ENCODE data around the gene NFKB1.

NFKB1 gene

GRCh38 chr4:102629673-102630072 lies 128.5 kb downstream of the NFKB1 start:
- Histone ChIP-seq H3K36me3 (ENCODE audit: control insufficient read depth in 2 of 2, insufficient read depth in 2 of 2, low read length in 2 of 2) (peaks cover 12 to 13% of the 10 kb centered on the region in 2 donors), H3K4me3 (ENCODE audit: low read length in 2 of 2) (no peak overlapping the region), H3K9me3 (ENCODE audit: control insufficient read depth in 2 of 2, low read length in 2 of 2) (no peaks in the 10 kb centered on the region), H3K27me3 (ENCODE audit: control insufficient read depth in 2 of 2, insufficient read depth in 2 of 2, low read length in 2 of 2) (no peaks in the 10 kb centered on the region), H3K4me1 (ENCODE audit: control insufficient read depth in 2 of 2, insufficient read depth in 2 of 2, low read length in 2 of 2) (no peaks in the 10 kb centered on the region), H3K9ac (ENCODE audit: low read depth in 1 of 2, low read length in 2 of 2) (no peak overlapping the region), H3K27ac (ENCODE audit: low read depth in 2 of 2, low read length in 2 of 2) (no peak overlapping the region)

GRCh38 chr4:102631616-102632015 lies 130.5 kb downstream of the NFKB1 start:
- Histone ChIP-seq H3K36me3 (ENCODE audit: control insufficient read depth in 2 of 2, insufficient read depth in 2 of 2, low read length in 2 of 2) (peaks cover 12 to 21% of the 10 kb centered on the region in 2 donors), H3K9ac (ENCODE audit: low read depth in 1 of 2, low read length in 2 of 2) (no peak overlapping the region), H3K27me3 (ENCODE audit: control insufficient read depth in 2 of 2, insufficient read depth in 2 of 2, low read length in 2 of 2) (no peaks in the 10 kb centered on the region), H3K27ac (ENCODE audit: low read depth in 2 of 2, low read length in 2 of 2) (no peak overlapping the region), H3K4me3 (ENCODE audit: low read length in 2 of 2) (no peak overlapping the region), H3K4me1 (ENCODE audit: control insufficient read depth in 2 of 2, insufficient read depth in 2 of 2, low read length in 2 of 2) (no peaks in the 10 kb centered on the region), H3K9me3 (ENCODE audit: control insufficient read depth in 2 of 2, low read length in 2 of 2) (no peaks in the 10 kb centered on the region)

GRCh38 chr4:102632241-102633065 lies 131.3 kb downstream of the NFKB1 start:
- no peak overlapping the region for H3K27ac ChIP-seq (ENCODE audit: low read depth in 2 of 2, low read length in 2 of 2)
- no peaks in the 10 kb centered on the region for H3K9me3 ChIP-seq (ENCODE audit: control insufficient read depth in 2 of 2, low read length in 2 of 2)

GRCh38 chr4:102633100-102633499 lies 131.9 kb downstream of the NFKB1 start:
- H3K36me3 ChIP-seq (ENCODE audit: control insufficient read depth in 2 of 2, insufficient read depth in 2 of 2, low read length in 2 of 2), result peaks cover 12 to 24% of the 10 kb centered on the region in 2 donors
- H3K4me3 ChIP-seq (ENCODE audit: low read length in 2 of 2), result no peak overlapping the region
- H3K27me3 ChIP-seq (ENCODE audit: control insufficient read depth in 2 of 2, insufficient read depth in 2 of 2, low read length in 2 of 2), result no peaks in the 10 kb centered on the region
- H3K9ac ChIP-seq (ENCODE audit: low read depth in 1 of 2, low read length in 2 of 2), result no peak overlapping the region
- H3K9me3 ChIP-seq (ENCODE audit: control insufficient read depth in 2 of 2, low read length in 2 of 2), result no peaks in the 10 kb centered on the region
- no peak overlapping the region for H3K27ac ChIP-seq (ENCODE audit: low read depth in 2 of 2, low read length in 2 of 2)
- H3K4me1 ChIP-seq (ENCODE audit: control insufficient read depth in 2 of 2, insufficient read depth in 2 of 2, low read length in 2 of 2), result no peaks in the 10 kb centered on the region

More at GRCh38 chr4:102632241-102633065, 131.3 kb downstream of the NFKB1 start:
- Histone ChIP-seq H3K4me3 (ENCODE audit: low read length in 2 of 2) (no peak overlapping the region), H3K9ac (ENCODE audit: low read depth in 1 of 2, low read length in 2 of 2) (no peak overlapping the region), H3K36me3 (ENCODE audit: control insufficient read depth in 2 of 2, insufficient read depth in 2 of 2, low read length in 2 of 2) (peaks cover 12 to 21% of the 10 kb centered on the region in 2 donors), H3K4me1 (ENCODE audit: control insufficient read depth in 2 of 2, insufficient read depth in 2 of 2, low read length in 2 of 2) (no peaks in the 10 kb centered on the region), H3K27me3 (ENCODE audit: control insufficient read depth in 2 of 2, insufficient read depth in 2 of 2, low read length in 2 of 2) (no peaks in the 10 kb centered on the region)

DNA sequence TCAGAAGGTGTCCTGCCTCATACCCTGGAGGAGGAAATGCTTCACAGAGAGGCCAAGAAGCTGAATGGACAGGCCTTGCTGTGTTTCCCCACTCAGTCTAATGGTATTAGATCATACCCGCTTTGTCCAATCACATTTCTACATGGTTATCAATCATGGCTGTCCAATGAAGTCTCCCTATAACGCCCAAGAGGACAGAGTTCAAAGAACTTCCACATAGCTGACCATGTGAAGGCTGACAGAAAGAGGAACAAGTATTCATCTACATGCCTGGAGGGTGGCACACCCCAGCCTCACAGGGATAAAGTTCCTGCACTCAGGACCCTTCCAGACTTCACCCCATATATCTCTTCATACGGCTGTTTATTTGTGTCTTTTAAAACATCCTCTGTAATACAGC lies 136.2 kb downstream of the NFKB1 start:
- H3K4me1 ChIP-seq (ENCODE audit: control insufficient read depth in 2 of 2, insufficient read depth in 2 of 2, low read length in 2 of 2), result no peaks in the 10 kb centered on the region
- H3K9me3 ChIP-seq (ENCODE audit: control insufficient read depth in 2 of 2, low read length in 2 of 2), result no peaks in the 10 kb centered on the region
- H3K27ac ChIP-seq (ENCODE audit: low read depth in 2 of 2, low read length in 2 of 2), result no peak overlapping the region
- no peaks in the 10 kb centered on the region for H3K27me3 ChIP-seq (ENCODE audit: control insufficient read depth in 2 of 2, insufficient read depth in 2 of 2, low read length in 2 of 2)
- no peak overlapping the region for H3K9ac ChIP-seq (ENCODE audit: low read depth in 1 of 2, low read length in 2 of 2)
- H3K36me3 ChIP-seq (ENCODE audit: control insufficient read depth in 2 of 2, insufficient read depth in 2 of 2, low read length in 2 of 2), result peaks cover 11 to 30% of the 10 kb centered on the region in 2 donors
- H3K4me3 ChIP-seq (ENCODE audit: low read length in 2 of 2), result no peak overlapping the region

DNA sequence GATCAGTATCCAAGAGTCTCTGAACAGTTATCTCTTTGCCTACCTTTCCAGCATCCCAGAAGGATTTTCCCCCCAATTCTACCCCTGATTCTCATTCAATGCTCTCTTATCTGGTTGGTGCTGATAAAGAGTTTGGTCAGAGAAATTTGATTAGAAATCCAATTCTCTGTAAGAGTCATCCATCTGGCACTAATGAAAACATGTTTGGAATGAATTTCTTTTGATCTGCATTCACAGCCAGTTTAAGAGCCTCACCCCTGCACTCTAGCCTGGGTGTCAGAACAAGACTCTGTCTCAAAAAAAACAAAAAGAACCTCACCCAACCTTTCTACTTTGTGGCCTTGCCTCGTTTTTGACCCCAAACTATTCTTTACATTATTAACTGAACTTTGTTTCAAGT lies 137.5 kb downstream of the NFKB1 start:
- Histone ChIP-seq H3K9ac (ENCODE audit: low read depth in 1 of 2, low read length in 2 of 2) (no peak overlapping the region), H3K36me3 (ENCODE audit: control insufficient read depth in 2 of 2, insufficient read depth in 2 of 2, low read length in 2 of 2) (peaks cover 11 to 27% of the 10 kb centered on the region in 2 donors), H3K9me3 (ENCODE audit: control insufficient read depth in 2 of 2, low read length in 2 of 2) (no peaks in the 10 kb centered on the region), H3K27ac (ENCODE audit: low read depth in 2 of 2, low read length in 2 of 2) (no peak overlapping the region), H3K4me3 (ENCODE audit: low read length in 2 of 2) (no peak overlapping the region), H3K27me3 (ENCODE audit: control insufficient read depth in 2 of 2, insufficient read depth in 2 of 2, low read length in 2 of 2) (no peaks in the 10 kb centered on the region), H3K4me1 (ENCODE audit: control insufficient read depth in 2 of 2, insufficient read depth in 2 of 2, low read length in 2 of 2) (no peaks in the 10 kb centered on the region)

- Histone ChIP-seq H3K36me3 (ENCODE audit: control insufficient read depth in 2 of 2, insufficient read depth in 2 of 2, low read length in 2 of 2) (peaks cover 7 to 22% of the 10 kb centered on the region in 2 donors), H3K27ac (ENCODE audit: low read depth in 2 of 2, low read length in 2 of 2) (no peak overlapping the region), H3K9ac (ENCODE audit: low read depth in 1 of 2, low read length in 2 of 2) (no peak overlapping the region), H3K4me3 (ENCODE audit: low read length in 2 of 2) (no peak overlapping the region), H3K9me3 (ENCODE audit: control insufficient read depth in 2 of 2, low read length in 2 of 2) (no peaks in the 10 kb centered on the region), H3K27me3 (ENCODE audit: control insufficient read depth in 2 of 2, insufficient read depth in 2 of 2, low read length in 2 of 2) (no peaks in the 10 kb centered on the region), H3K4me1 (ENCODE audit: control insufficient read depth in 2 of 2, insufficient read depth in 2 of 2, low read length in 2 of 2) (no peaks in the 10 kb centered on the region)
These were observed 138.4 kb downstream of the NFKB1 start for GRCh38 chr4:102639598-102639997.

DNA sequence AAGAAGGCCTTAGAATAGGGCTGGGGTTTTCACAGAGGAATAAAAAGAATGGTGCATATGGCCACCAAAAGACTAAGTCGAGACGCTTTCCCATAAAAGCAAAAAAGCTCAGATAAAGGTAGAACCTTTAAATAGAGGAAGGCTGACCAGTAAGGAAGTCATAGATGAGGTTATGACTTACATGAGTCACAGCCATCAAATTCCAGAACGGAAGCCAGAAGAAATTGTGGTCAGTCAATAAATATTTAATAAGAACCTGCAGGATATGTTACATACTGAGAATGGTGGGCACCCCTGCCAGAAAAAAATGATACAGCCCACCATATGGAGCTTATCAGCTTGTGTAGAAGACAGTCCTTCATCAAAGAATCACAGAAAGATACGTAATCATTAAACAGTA lies 139.5 kb downstream of the NFKB1 start:
- Histone ChIP-seq H3K27me3 (ENCODE audit: control insufficient read depth in 2 of 2, insufficient read depth in 2 of 2, low read length in 2 of 2) (no peaks in the 10 kb centered on the region), H3K9ac (ENCODE audit: low read depth in 1 of 2, low read length in 2 of 2) (no peak overlapping the region), H3K9me3 (ENCODE audit: control insufficient read depth in 2 of 2, low read length in 2 of 2) (no peaks in the 10 kb centered on the region), H3K36me3 (ENCODE audit: control insufficient read depth in 2 of 2, insufficient read depth in 2 of 2, low read length in 2 of 2) (peaks cover 7 to 18% of the 10 kb centered on the region in 2 donors), H3K27ac (ENCODE audit: low read depth in 2 of 2, low read length in 2 of 2) (no peak overlapping the region), H3K4me3 (ENCODE audit: low read length in 2 of 2) (no peak overlapping the region), H3K4me1 (ENCODE audit: control insufficient read depth in 2 of 2, insufficient read depth in 2 of 2, low read length in 2 of 2) (no peaks in the 10 kb centered on the region)

- Histone ChIP-seq H3K9me3 (ENCODE audit: control insufficient read depth in 2 of 2, low read length in 2 of 2) (no peaks in the 10 kb centered on the region), H3K9ac (ENCODE audit: low read depth in 1 of 2, low read length in 2 of 2) (no peak overlapping the region), H3K4me1 (ENCODE audit: control insufficient read depth in 2 of 2, insufficient read depth in 2 of 2, low read length in 2 of 2) (no peaks in the 10 kb centered on the region), H3K27ac (ENCODE audit: low read depth in 2 of 2, low read length in 2 of 2) (no peak overlapping the region), H3K36me3 (ENCODE audit: control insufficient read depth in 2 of 2, insufficient read depth in 2 of 2, low read length in 2 of 2) (peaks cover 10 to 14% of the 10 kb centered on the region in 2 donors), H3K4me3 (ENCODE audit: low read length in 2 of 2) (no peak overlapping the region), H3K27me3 (ENCODE audit: control insufficient read depth in 2 of 2, insufficient read depth in 2 of 2, low read length in 2 of 2) (no peaks in the 10 kb centered on the region)
These were observed 140.6 kb downstream of the NFKB1 start for GRCh38 chr4:102641793-102642192.

- Histone ChIP-seq H3K9ac (ENCODE audit: low read depth in 1 of 2, low read length in 2 of 2) (no peak overlapping the region), H3K36me3 (ENCODE audit: control insufficient read depth in 2 of 2, insufficient read depth in 2 of 2, low read length in 2 of 2) (peaks cover 10 to 13% of the 10 kb centered on the region in 2 donors), H3K27ac (ENCODE audit: low read depth in 2 of 2, low read length in 2 of 2) (no peak overlapping the region), H3K4me3 (ENCODE audit: low read length in 2 of 2) (no peak overlapping the region), H3K4me1 (ENCODE audit: control insufficient read depth in 2 of 2, insufficient read depth in 2 of 2, low read length in 2 of 2) (no peaks in the 10 kb centered on the region), H3K27me3 (ENCODE audit: control insufficient read depth in 2 of 2, insufficient read depth in 2 of 2, low read length in 2 of 2) (no peaks in the 10 kb centered on the region), H3K9me3 (ENCODE audit: control insufficient read depth in 2 of 2, low read length in 2 of 2) (no peaks in the 10 kb centered on the region)
These were observed 141.6 kb downstream of the NFKB1 start for GRCh38 chr4:102642631-102643298.

Data from mucosa of rectum (tissue), 2 donors.